ENCODE data around the gene CA5A. TPM values are rescaled to one million over a fixed set of nuclear protein-coding genes. Genes with fewer than 3 reads are reported as not detected.
"Not testable (repeated sequence)": the region's sequence is repeated elsewhere in the genome, so short reads cannot be mapped to it uniquely, and the experiment has no call there.

CA5A gene
- total RNA-seq, 4 donors from 2014 or later, result not detected

GRCh38 chr16:87882436-87883019, 53.8 kb downstream of the CA5A start:
- Histone ChIP-seq H3K36me3 (no peaks in the 10 kb centered on the region), H3K4me3 (no peak overlapping the region), H3K27ac (no peak overlapping the region), H3K4me1 (no peaks in the 10 kb centered on the region), H3K27me3 (peaks cover 56% of the 10 kb centered on the region), H3K9me3 (no peaks in the 10 kb centered on the region)
- 80% methylated on average over 4 to 15 of the region's 29 CpGs for WGBS, 2 donors (ENCODE audit: low coverage in 1 of 2)
- TF ChIP-seq EP300 (IDR thresholded peaks at IDR 0.05), result no peak
- TF ChIP-seq POLR2A (IDR thresholded peaks at IDR 0.05), result no peak
- no peak for TF ChIP-seq CTCF (IDR thresholded peaks at IDR 0.05)
- no peak for TF ChIP-seq POLR2AphosphoS5 (IDR thresholded peaks at IDR 0.05)
- no peak for ATAC-seq

- ATAC-seq, result no peak
- Histone ChIP-seq H3K4me1 (no peaks in the 10 kb centered on the region), H3K27ac (no peak overlapping the region), H3K27me3 (peaks cover 62% of the 10 kb centered on the region), H3K9me3 (no peaks in the 10 kb centered on the region), H3K36me3 (no peaks in the 10 kb centered on the region), H3K4me3 (no peak overlapping the region)
- TF ChIP-seq POLR2AphosphoS5 (IDR thresholded peaks at IDR 0.05) (no peak), POLR2A (IDR thresholded peaks at IDR 0.05) (no peak), EP300 (IDR thresholded peaks at IDR 0.05) (no peak), CTCF (IDR thresholded peaks at IDR 0.05) (no peak)
- WGBS, 2 donors (ENCODE audit: low coverage in 1 of 2), result 22 to 42% methylated on average over 4 to 16 of the region's 24 CpGs
These were observed 54.8 kb downstream of the CA5A start for GRCh38 chr16:87881324-87882200.

GRCh38 chr16:87880117-87880696, 56.1 kb downstream of the CA5A start:
- no peaks in the 10 kb centered on the region for H3K9me3 ChIP-seq
- H3K4me3 ChIP-seq, result no peak overlapping the region
- H3K36me3 ChIP-seq, result no peaks in the 10 kb centered on the region
- no peaks in the 10 kb centered on the region for H3K4me1 ChIP-seq
- 59 to 80% methylated on average over 5 to 8 of the region's 17 CpGs for WGBS, 2 donors (ENCODE audit: low coverage in 1 of 2)
- no peak for ATAC-seq
- TF ChIP-seq POLR2AphosphoS5 (IDR thresholded peaks at IDR 0.05) (no peak), POLR2A (IDR thresholded peaks at IDR 0.05) (no peak), CTCF (IDR thresholded peaks at IDR 0.05) (no peak), EP300 (IDR thresholded peaks at IDR 0.05) (no peak)
- no peak overlapping the region for H3K27ac ChIP-seq
- H3K27me3 ChIP-seq, result peaks cover 73% of the 10 kb centered on the region

- not testable (repeated sequence) for H3K4me1 ChIP-seq, H3K36me3 ChIP-seq, H3K4me3 ChIP-seq, ATAC-seq, H3K9me3 ChIP-seq, H3K27ac ChIP-seq
- peaks cover 75% of the 10 kb centered on the region for H3K27me3 ChIP-seq
- WGBS, 2 donors (ENCODE audit: low coverage in 1 of 2), result 79 to 95% methylated on average over 4 of the region's 5 CpGs
These were observed 56.8 kb downstream of the CA5A start for GRCh38 chr16:87879411-87880013.

GRCh38 chr16:87878704-87879103, 57.6 kb downstream of the CA5A start:
- no peak for ATAC-seq
- no peak overlapping the region for H3K4me3 ChIP-seq
- TF ChIP-seq POLR2AphosphoS5 (IDR thresholded peaks at IDR 0.05) (no peak), CTCF (IDR thresholded peaks at IDR 0.05) (no peak), EP300 (IDR thresholded peaks at IDR 0.05) (no peak), POLR2A (IDR thresholded peaks at IDR 0.05) (no peak)
- H3K27ac ChIP-seq, result no peak overlapping the region
- H3K27me3 ChIP-seq, result peaks cover 75% of the 10 kb centered on the region
- no peaks in the 10 kb centered on the region for H3K36me3 ChIP-seq
- 47 to 90% methylated on average over 2 of the region's 5 CpGs for WGBS, 2 donors (ENCODE audit: low coverage in 1 of 2)
- no peaks in the 10 kb centered on the region for H3K9me3 ChIP-seq
- no peaks in the 10 kb centered on the region for H3K4me1 ChIP-seq

All from gastroesophageal sphincter (tissue), 4 donors.